HEK293T (cell line): ENCODE measurements around the gene DHRS12.

Experiments
- ARNT ChIP-seq: fragments of 450-650 bp; IDR thresholded peaks from 2 replicates; pipeline ENCODE4 v1.6.1; 2017; ENCODE audit warnings: mild to moderate bottlenecking
- BHLHE40 ChIP-seq: fragments of 450-650 bp; IDR thresholded peaks from 2 replicates; pipeline ENCODE4 v1.6.1; 2016; ENCODE audit warnings: mild to moderate bottlenecking, moderate library complexity, borderline replicate concordance
- ELF4 ChIP-seq: fragments of 450-650 bp; IDR thresholded peaks from 2 replicates; pipeline ENCODE4 v1.6.1; 2017; ENCODE audit warnings: antibody characterized with exemption
- FOXA1 ChIP-seq: fragments of 450-650 bp; IDR thresholded peaks from 2 replicates; pipeline ENCODE4 v1.6.1; 2016; ENCODE audit warnings: mild to moderate bottlenecking
- FOXM1 ChIP-seq: fragments of 450-650 bp; IDR thresholded peaks from 2 replicates; pipeline ENCODE4 v1.6.1; 2017; ENCODE audit warnings: mild to moderate bottlenecking, borderline replicate concordance
- HDGF ChIP-seq: fragments of 450-650 bp; IDR thresholded peaks from 2 replicates; pipeline ENCODE4 v1.6.1; 2017; ENCODE audit warnings: antibody characterized with exemption, borderline replicate concordance
- L3MBTL2 ChIP-seq: fragments of 450-650 bp; conservative IDR thresholded peaks from 2 replicates; pipeline ENCODE4 v1.6.1; 2016; ENCODE audit warnings: mild to moderate bottlenecking
- NFRKB ChIP-seq: fragments of 450-650 bp; IDR thresholded peaks from 2 replicates; pipeline ENCODE4 v1.6.1; 2016; ENCODE audit warnings: mild to moderate bottlenecking, moderate library complexity
- SP1 ChIP-seq: fragments of 450-650 bp; IDR thresholded peaks from 2 replicates; pipeline ENCODE4 v1.6.1; 2017
- SUZ12 ChIP-seq: fragments of 450-650 bp; IDR thresholded peaks from 2 replicates; pipeline ENCODE4 v1.6.1; 2016; ENCODE audit warnings: mild to moderate bottlenecking
- TARDBP ChIP-seq: fragments of 450-650 bp; IDR thresholded peaks from 2 replicates; pipeline ENCODE4 v1.6.1; 2016
- ZNF384 ChIP-seq: fragments of 450-650 bp; IDR thresholded peaks from 2 replicates; pipeline ENCODE4 v1.6.1; 2016

- TF ChIP-seq ZNF384: no peak
- no peak for TF ChIP-seq SP1
- peak; percentile 82 for TF ChIP-seq L3MBTL2
- no peak for TF ChIP-seq ELF4
- TF ChIP-seq FOXA1: no peak
- no peak for TF ChIP-seq HDGF
- TF ChIP-seq BHLHE40: no peak
- TF ChIP-seq ARNT: no peak
- peak; percentile 24; the same call in 1 of the 2 replicates for TF ChIP-seq NFRKB
- TF ChIP-seq SUZ12: no peak
- TF ChIP-seq TARDBP: no peak
- TF ChIP-seq FOXM1: no peak
These were observed 41.1 kb upstream of the DHRS12 start, which contains the start of gene TMEM272 for GRCh38 chr13:51844862-51845573.
